Upper lobe of left lung (tissue), 4 donors: ENCODE data around the gene KLHL8.

Experiments used
- EP300 ChIP-seq, 4 donors: sonication (generic); formaldehyde crosslinking; IDR thresholded peaks; one replicate each; pipeline ENCODE4 v1.5.1; 2017; ENCODE audit warnings: antibody characterized with exemption in 4 of 4, control low read depth in 2 of 4
- TF ChIP-seq, protein P1 (sequence below), 6 experiments: fragments of 450-650 bp in 4 of 6; fragments of 200-600 bp in 2 of 6; sonication (generic) in 2 of 6; IDR thresholded peaks; one replicate each; pipeline ENCODE4 v1.5.1; 2016 to 2019; ENCODE audit warnings: antibody characterized with exemption in 6 of 6

GRCh38 chr4:87112063-87112462 is 108.4 kb downstream of the KLHL8 start:
- TF ChIP-seq, protein P1, sequence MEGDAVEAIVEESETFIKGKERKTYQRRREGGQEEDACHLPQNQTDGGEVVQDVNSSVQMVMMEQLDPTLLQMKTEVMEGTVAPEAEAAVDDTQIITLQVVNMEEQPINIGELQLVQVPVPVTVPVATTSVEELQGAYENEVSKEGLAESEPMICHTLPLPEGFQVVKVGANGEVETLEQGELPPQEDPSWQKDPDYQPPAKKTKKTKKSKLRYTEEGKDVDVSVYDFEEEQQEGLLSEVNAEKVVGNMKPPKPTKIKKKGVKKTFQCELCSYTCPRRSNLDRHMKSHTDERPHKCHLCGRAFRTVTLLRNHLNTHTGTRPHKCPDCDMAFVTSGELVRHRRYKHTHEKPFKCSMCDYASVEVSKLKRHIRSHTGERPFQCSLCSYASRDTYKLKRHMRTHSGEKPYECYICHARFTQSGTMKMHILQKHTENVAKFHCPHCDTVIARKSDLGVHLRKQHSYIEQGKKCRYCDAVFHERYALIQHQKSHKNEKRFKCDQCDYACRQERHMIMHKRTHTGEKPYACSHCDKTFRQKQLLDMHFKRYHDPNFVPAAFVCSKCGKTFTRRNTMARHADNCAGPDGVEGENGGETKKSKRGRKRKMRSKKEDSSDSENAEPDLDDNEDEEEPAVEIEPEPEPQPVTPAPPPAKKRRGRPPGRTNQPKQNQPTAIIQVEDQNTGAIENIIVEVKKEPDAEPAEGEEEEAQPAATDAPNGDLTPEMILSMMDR (IDR thresholded peaks at IDR 0.05): no peak
- no peak for TF ChIP-seq EP300 (IDR thresholded peaks at IDR 0.05)
